ENCODE results near the gene NEURL1.

Gene NEURL1, protein sequence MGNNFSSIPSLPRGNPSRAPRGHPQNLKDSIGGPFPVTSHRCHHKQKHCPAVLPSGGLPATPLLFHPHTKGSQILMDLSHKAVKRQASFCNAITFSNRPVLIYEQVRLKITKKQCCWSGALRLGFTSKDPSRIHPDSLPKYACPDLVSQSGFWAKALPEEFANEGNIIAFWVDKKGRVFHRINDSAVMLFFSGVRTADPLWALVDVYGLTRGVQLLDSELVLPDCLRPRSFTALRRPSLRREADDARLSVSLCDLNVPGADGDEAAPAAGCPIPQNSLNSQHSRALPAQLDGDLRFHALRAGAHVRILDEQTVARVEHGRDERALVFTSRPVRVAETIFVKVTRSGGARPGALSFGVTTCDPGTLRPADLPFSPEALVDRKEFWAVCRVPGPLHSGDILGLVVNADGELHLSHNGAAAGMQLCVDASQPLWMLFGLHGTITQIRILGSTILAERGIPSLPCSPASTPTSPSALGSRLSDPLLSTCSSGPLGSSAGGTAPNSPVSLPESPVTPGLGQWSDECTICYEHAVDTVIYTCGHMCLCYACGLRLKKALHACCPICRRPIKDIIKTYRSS

GRCh38 chr10:103493362-103493915, at the start of gene NEURL1:
Gene NEURL1 (plus strand): TSS chr10:103493705. CDS start chr10:103494388, 683 bp downstream.
- no peak for DNase-seq

GRCh38 chr10:103444478-103444877, 49.0 kb upstream of the NEURL1 start:
- no peak for DNase-seq

GRCh38 chr10:103445366-103445765, 48.1 kb upstream of the NEURL1 start:
- DNase-seq = no peak

- no peak for DNase-seq
Measured at GRCh38 chr10:103445767-103446567, 47.5 kb upstream of the NEURL1 start.

- DNase-seq = no peak
Measured at GRCh38 chr10:103447187-103447586, 46.3 kb upstream of the NEURL1 start.

DNA sequence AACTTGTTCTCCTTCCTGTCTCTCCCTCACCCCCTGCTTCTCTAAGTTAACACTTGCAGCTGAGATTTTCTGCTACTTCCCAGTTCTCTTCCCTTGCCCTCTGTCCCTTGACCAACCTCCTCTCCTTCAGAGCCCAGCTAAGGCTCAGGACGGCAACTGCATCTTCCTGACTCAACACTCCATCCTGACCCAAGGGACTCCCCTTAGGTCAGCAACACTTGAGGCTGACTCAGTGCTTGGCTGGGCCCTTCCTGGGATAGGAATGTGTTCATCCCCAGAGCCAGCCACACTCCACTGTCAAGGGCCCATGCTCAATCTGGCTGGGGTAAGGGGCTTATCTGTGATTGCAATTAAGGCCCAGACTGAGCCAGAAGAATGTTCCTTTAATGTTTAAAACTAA, 44.8 kb upstream of the NEURL1 start:
- DNase-seq = no peak

GRCh38 chr10:103449208-103450144, 44.0 kb upstream of the NEURL1 start:
- DNase-seq = no peak

GRCh38 chr10:103450201-103450695, 43.3 kb upstream of the NEURL1 start:
- no peak for DNase-seq

DNA sequence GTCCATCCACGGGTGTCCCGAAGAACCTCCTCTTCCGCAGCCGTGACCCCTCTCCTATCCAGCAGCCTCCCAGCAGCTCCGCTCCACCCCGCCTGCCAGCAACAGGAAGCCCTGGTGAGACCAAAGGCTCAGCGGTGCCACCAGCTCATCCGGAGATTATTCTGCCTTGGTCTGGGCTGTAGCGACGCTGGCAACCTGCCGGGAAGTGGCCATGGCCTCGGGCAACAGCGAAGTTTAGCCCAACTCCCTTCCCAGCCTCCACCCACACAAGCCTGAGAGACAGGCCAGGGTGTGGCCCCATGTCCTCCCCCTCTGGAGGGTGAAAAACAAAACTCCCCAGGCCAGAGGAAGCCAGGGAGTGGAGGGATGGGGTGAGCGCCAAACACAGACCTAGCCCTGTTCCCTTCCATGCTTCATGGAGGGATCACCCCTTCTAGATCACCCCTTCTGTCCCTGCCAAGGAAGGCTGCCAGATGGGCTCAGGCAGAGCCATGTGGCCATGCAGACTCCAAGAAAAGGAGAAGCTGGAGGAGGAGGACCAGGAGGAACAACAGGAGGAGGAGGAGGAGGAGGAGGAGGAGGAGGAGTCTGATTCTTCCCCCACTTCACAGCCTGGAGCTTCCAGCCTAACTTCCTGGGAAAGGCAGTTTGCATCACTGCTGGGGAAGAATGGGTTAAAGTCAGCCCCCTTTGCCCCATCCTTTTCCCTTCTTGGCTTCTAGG, 42.3 kb upstream of the NEURL1 start:
- no peak for DNase-seq

DNA sequence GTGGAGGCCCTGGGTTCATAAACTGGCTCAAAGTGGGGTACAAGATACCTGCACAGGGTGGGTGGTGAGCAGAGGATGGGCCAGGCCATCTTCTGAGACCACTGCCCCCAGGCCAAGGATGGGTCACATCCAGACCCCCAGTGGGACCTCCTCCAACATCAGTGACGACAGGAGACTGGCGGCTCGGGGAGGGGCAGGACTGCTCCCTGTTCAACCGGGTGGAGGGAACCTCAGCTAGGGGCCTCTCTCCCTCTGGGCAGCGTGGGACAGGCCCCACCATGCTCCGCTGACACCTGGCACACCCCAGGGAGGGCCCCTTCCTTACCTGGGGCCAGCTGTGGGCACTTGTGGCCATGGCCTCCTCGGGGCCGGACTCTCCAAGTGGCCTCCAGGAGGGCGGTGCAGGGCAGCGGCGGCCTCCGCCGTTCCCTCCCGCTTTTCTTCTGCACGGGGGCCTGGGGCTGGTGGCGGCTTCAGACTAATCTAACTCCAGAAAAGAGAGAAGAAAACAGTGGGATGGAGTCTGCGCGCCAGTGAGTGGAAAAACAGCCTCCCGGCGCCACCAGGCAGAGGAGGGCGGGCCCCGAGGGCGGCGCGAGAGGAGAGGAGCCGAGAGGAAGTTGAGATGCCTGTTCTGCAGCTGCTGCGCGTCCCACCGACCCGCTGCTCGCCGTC, 41.5 kb upstream of the NEURL1 start, which contains the start of gene CALHM2:
Gene CALHM2, minus strand, starts transcription at position 540 of the 675 bp plus-strand sequence. CDS start 2,429 bp downstream, outside the sequence.
- peak; percentile 56 for DNase-seq

DNA sequence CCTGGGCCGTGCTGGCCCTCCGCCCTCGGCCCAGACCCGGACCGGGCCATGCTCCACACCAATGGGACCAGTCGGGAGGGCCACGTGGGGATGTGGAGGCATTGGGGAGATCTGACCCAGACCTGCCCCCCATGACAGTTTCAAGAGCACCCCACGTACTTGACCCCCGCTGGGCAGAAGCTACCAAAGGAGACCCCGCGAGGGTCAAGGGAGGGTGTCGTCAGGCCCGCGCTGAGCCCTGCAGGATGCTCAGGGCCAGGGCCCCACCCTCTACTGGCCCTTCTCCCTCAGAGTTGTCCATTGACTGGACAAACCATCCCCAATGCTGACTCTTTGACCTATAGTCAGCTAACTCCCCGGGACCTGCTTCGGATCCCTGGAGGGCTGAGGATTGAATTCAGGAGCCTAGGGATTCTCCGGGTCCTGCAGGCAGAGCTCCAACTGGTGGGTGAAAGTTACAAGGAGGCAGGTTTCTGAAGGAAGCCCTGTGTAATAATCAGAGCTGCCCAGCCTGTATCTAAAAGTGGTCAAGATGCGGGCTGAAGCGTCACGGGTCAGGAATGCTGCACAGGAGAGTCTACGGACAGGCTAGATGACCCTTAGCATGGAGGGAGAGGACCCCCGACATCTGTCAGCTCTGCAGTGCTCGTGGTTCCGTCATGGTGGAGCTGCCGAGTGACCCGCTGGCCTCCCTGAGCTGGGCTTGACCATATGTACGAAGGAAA, 40.8 kb upstream of the NEURL1 start:
- no peak for DNase-seq

DNA sequence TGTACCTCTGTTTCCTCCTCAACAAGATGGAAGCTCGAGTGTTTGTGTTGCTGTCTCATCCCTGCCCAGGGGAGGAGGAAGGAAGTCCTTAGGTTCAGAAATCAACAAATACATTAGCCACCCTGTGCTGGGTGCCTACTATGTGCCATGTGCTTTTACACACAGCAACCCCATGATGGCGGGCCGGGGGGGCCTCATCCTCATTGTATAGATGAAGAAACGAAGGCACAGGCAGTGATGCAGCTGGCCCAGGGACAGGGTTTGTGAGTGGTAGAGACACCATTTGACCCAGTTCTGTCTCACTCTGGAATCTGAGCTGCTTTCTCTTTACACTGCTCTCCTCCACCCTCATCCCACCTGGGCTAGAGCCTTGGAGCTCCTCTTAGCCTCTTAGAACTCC, 39.5 kb upstream of the NEURL1 start:
- DNase-seq = no peak

- DNase-seq = no peak
Measured at GRCh38 chr10:103455235-103455634, 38.3 kb upstream of the NEURL1 start.

- DNase-seq = no peak
Measured at GRCh38 chr10:103456074-103456660, 37.3 kb upstream of the NEURL1 start.

- peak; percentile 17 for DNase-seq
Measured at GRCh38 chr10:103457176-103457712, 36.3 kb upstream of the NEURL1 start.

GRCh38 chr10:103457896-103458583, 35.5 kb upstream of the NEURL1 start:
- DNase-seq = no peak

- DNase-seq = no peak
Measured at GRCh38 chr10:103458720-103459119, 34.8 kb upstream of the NEURL1 start, which contains the start of gene CALHM1. Gene CALHM1 (minus strand): TSS chr10:103458900. CDS start chr10:103458751, 149 bp downstream.

DNA sequence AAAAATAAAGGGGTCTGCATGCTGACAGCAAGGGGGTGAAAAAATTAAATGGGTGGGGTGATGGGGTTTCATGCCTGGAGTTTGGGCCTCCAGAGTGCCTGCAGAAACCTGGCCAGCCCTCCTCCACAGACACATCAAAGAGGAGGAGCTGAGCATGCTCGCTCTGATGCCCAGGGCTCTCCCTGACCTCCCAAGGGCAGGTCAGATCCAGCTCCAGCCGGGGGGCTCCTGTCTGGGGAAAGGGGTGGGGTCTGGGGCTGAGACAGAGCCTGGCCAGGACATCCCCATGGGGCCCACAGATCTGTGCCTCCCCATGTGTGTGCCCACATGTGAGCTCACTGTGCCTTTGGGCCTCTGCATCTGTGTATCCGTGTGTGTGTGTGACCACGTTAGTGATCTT, 33.9 kb upstream of the NEURL1 start:
- no peak for DNase-seq
